Naive B cell (primary cell): Measurements from ENCODE around the gene RAB8B. TPM values are rescaled to one million over a fixed set of nuclear protein-coding genes. Genes with fewer than 3 reads are reported as not detected.
A peak's percentile ranks its signal among the peaks of the same experiment; 100 is the strongest.

ENCODE experiments used
- ATAC-seq, 2 donors: fragments of 150-1000 bp; cut with Tn5 transposase; 2 replicates each; pipeline ENCODE4 v1.10.0; 2021; ENCODE audit warnings: low read depth in 2 of 2, mild to moderate bottlenecking in 2 of 2, moderate library complexity in 2 of 2
- DNase-seq: peaks from one replicate; pipeline ENCODE4 v3.0.0; 2022
- H3K27ac Mint-ChIP-seq, 6 donors: one replicate each; pipeline ENCODE4 v1.8.0; 2020 to 2022; ENCODE audit warnings: mild to moderate bottlenecking in 6 of 6, mixed read lengths in 6 of 6, moderate library complexity in 5 of 6, inconsistent platforms in 2 of 6
- H3K27me3 Mint-ChIP-seq, 3 donors: one replicate each; pipeline ENCODE4 v1.8.0; 2021 to 2022; ENCODE audit warnings: mixed read lengths in 3 of 3, mild to moderate bottlenecking in 1 of 3
- H3K36me3 Mint-ChIP-seq, 2 donors: one replicate each; pipeline ENCODE4 v1.8.0; 2020 to 2022; ENCODE audit warnings: mixed read lengths in 2 of 2, inconsistent platforms in 1 of 2, mild to moderate bottlenecking in 1 of 2
- H3K4me1 Mint-ChIP-seq, 3 donors: one replicate each; pipeline ENCODE4 v1.8.0; 2020 to 2022; ENCODE audit warnings: mixed read lengths in 3 of 3, inconsistent platforms in 1 of 3, mild to moderate bottlenecking in 1 of 3, moderate library complexity in 1 of 3
- H3K4me3 Mint-ChIP-seq, 8 donors: one replicate each; pipeline ENCODE4 v1.8.0; 2020 to 2022; ENCODE audit warnings: mild to moderate bottlenecking in 8 of 8, mixed read lengths in 8 of 8, moderate library complexity in 8 of 8, inconsistent platforms in 2 of 8
- H3K9me3 Mint-ChIP-seq, 7 donors: one replicate each; pipeline ENCODE4 v1.8.0; 2020 to 2022; ENCODE audit warnings: mixed read lengths in 7 of 7, mild to moderate bottlenecking in 5 of 7, inconsistent platforms in 2 of 7, moderate library complexity in 1 of 7
- polyA plus RNA-seq, 6 donors: library from polyadenylated mRNA; unstranded; fragments of 300-500 nt; fragmentation: Illumina TruSeq; gene quantifications; one replicate each; pipeline ENCODE4 v1.2.3, GENCODE V29; 2021; ENCODE audit warnings: low read depth in 6 of 6

The RAB8B gene
- polyA plus RNA-seq, 6 donors from 2014 or later, result 24.4 to 64.4 (median 58.6) TPM

- Mint-ChIP-seq H3K4me1 (no peaks in the 10 kb centered on the region), H3K27ac (peak overlapping the region in 4 of 6 donors; percentile 1 to 66 (median 26)), H3K36me3 (peaks cover 7 to 16% of the 10 kb centered on the region in 2 donors), H3K27me3 (no peaks in the 10 kb centered on the region), H3K9me3 (no peaks in the 10 kb centered on the region), H3K4me3 (no peak overlapping the region)
- ATAC-seq (no peak), DNase-seq (no peak)
Observed at GRCh38 chr15:63256433-63257274, 67.2 kb downstream of the RAB8B start.

- H3K36me3 Mint-ChIP-seq, result peaks cover 13 to 18% of the 10 kb centered on the region in 2 donors
- H3K27ac Mint-ChIP-seq, result peak overlapping the region in 2 of 6 donors; percentile 31 to 57
- H3K27me3 Mint-ChIP-seq, result no peaks in the 10 kb centered on the region
- ATAC-seq (no peak), DNase-seq (no peak)
- H3K4me3 Mint-ChIP-seq, result no peak overlapping the region
- H3K4me1 Mint-ChIP-seq, result no peaks in the 10 kb centered on the region
- no peaks in the 10 kb centered on the region for H3K9me3 Mint-ChIP-seq
Observed at GRCh38 chr15:63258658-63259057, 69.3 kb downstream of the RAB8B start.

GRCh38 chr15:63260791-63261190 is 71.4 kb downstream of the RAB8B start:
- Mint-ChIP-seq H3K27ac (peak overlapping the region in 2 of 6 donors; percentile 41 to 62), H3K9me3 (no peaks in the 10 kb centered on the region), H3K4me1 (no peaks in the 10 kb centered on the region), H3K27me3 (no peaks in the 10 kb centered on the region), H3K36me3 (peaks cover 12 to 18% of the 10 kb centered on the region in 2 donors), H3K4me3 (no peak overlapping the region)
- DNase-seq (no peak), ATAC-seq (no peak)

- Mint-ChIP-seq H3K4me3 (no peak overlapping the region), H3K27ac (peak overlapping the region in 2 of 6 donors; percentile 41 to 60), H3K36me3 (peaks cover 12 to 18% of the 10 kb centered on the region in 2 donors), H3K9me3 (no peaks in the 10 kb centered on the region), H3K27me3 (no peaks in the 10 kb centered on the region), H3K4me1 (no peaks in the 10 kb centered on the region)
- ATAC-seq (no peak), DNase-seq (no peak)
Observed at GRCh38 chr15:63261311-63261710, 71.9 kb downstream of the RAB8B start.

- Mint-ChIP-seq H3K4me3 (no peak overlapping the region), H3K36me3 (peaks cover 12 to 18% of the 10 kb centered on the region in 2 donors), H3K27me3 (no peaks in the 10 kb centered on the region), H3K4me1 (no peaks in the 10 kb centered on the region), H3K27ac (peak overlapping the region in 2 of 6 donors; percentile 11 to 70), H3K9me3 (no peaks in the 10 kb centered on the region)
- ATAC-seq, result no peak
- no peak for DNase-seq
Observed at GRCh38 chr15:63263519-63263918, 74.1 kb downstream of the RAB8B start.

- DNase-seq (no peak), ATAC-seq (no peak)
- H3K9me3 Mint-ChIP-seq, result peaks cover 0 to 4% (median 0%) of the 10 kb centered on the region in 7 donors
- H3K4me3 Mint-ChIP-seq, result no peak overlapping the region
- H3K4me1 Mint-ChIP-seq, result peaks cover 0 to 8% (median 6%) of the 10 kb centered on the region in 3 donors
- H3K27ac Mint-ChIP-seq, result peak overlapping the region in 4 of 6 donors; percentile 5 to 60 (median 28)
- H3K36me3 Mint-ChIP-seq, result peaks cover 17 to 28% of the 10 kb centered on the region in 2 donors
- no peaks in the 10 kb centered on the region for H3K27me3 Mint-ChIP-seq
Observed at GRCh38 chr15:63264688-63265293, 75.4 kb downstream of the RAB8B start.

- ATAC-seq (no peak), DNase-seq (no peak)
- no peaks in the 10 kb centered on the region for H3K9me3 Mint-ChIP-seq
- H3K4me3 Mint-ChIP-seq, result peak overlapping the region in 1 of 8 donors; percentile 43
- H3K27me3 Mint-ChIP-seq, result no peaks in the 10 kb centered on the region
- peaks cover 2 to 5% of the 10 kb centered on the region in 2 donors for H3K36me3 Mint-ChIP-seq
- H3K27ac Mint-ChIP-seq, result peak overlapping the region in 4 of 6 donors; percentile 15 to 89 (median 40)
- H3K4me1 Mint-ChIP-seq, result peaks cover 10 to 18% (median 18%) of the 10 kb centered on the region in 3 donors
Observed at GRCh38 chr15:63274427-63274826, 85.0 kb downstream of the RAB8B start.

- peaks cover 8 to 21% (median 18%) of the 10 kb centered on the region in 3 donors for H3K4me1 Mint-ChIP-seq
- peak overlapping the region; percentile 40 to 93 (median 81) for H3K27ac Mint-ChIP-seq
- no peaks in the 10 kb centered on the region for H3K27me3 Mint-ChIP-seq
- peaks cover 0 to 5% of the 10 kb centered on the region in 2 donors for H3K36me3 Mint-ChIP-seq
- H3K9me3 Mint-ChIP-seq, result no peaks in the 10 kb centered on the region
- ATAC-seq, result peak in 1 of 2 donors; percentile 1
- peak overlapping the region; percentile 72 to 93 (median 89) for H3K4me3 Mint-ChIP-seq
- DNase-seq, result no peak
Observed at GRCh38 chr15:63276342-63277037, 87.1 kb downstream of the RAB8B start.

- no peaks in the 10 kb centered on the region for H3K27me3 Mint-ChIP-seq
- H3K36me3 Mint-ChIP-seq, result peaks cover 0 to 5% of the 10 kb centered on the region in 2 donors
- DNase-seq (peak; percentile 81), ATAC-seq (peak; percentile 78 to 81)
- peaks cover 8 to 21% (median 18%) of the 10 kb centered on the region in 3 donors for H3K4me1 Mint-ChIP-seq
- H3K9me3 Mint-ChIP-seq, result no peaks in the 10 kb centered on the region
- peak within 1 kb of the TSS; percentile 72 to 93 (median 90) for H3K27ac Mint-ChIP-seq
- H3K4me3 Mint-ChIP-seq, result peak within 1 kb of the TSS; percentile 72 to 94 (median 90)
Observed at GRCh38 chr15:63277038-63277892, 87.9 kb downstream of the RAB8B start, which contains the start of gene APH1B. TSS of gene APH1B (plus strand) at chr15:63277605. CDS start at chr15:63277624, 19 bp downstream.

- H3K4me1 Mint-ChIP-seq, result peaks cover 8 to 21% (median 18%) of the 10 kb centered on the region in 3 donors
- no peaks in the 10 kb centered on the region for H3K9me3 Mint-ChIP-seq
- H3K27me3 Mint-ChIP-seq, result no peaks in the 10 kb centered on the region
- peaks cover 0 to 5% of the 10 kb centered on the region in 2 donors for H3K36me3 Mint-ChIP-seq
- H3K4me3 Mint-ChIP-seq, result peak overlapping the region; percentile 72 to 94 (median 87)
- peak overlapping the region; percentile 49 to 91 (median 77) for H3K27ac Mint-ChIP-seq
- DNase-seq (no peak), ATAC-seq (no peak)
Observed at GRCh38 chr15:63277893-63278456, 88.6 kb downstream of the RAB8B start.

GRCh38 chr15:63283126-63283525 is 93.7 kb downstream of the RAB8B start:
- Mint-ChIP-seq H3K4me3 (peak overlapping the region in 1 of 8 donors; percentile 39), H3K27ac (no peak overlapping the region), H3K9me3 (no peaks in the 10 kb centered on the region), H3K4me1 (peaks cover 0 to 14% (median 12%) of the 10 kb centered on the region in 3 donors), H3K27me3 (no peaks in the 10 kb centered on the region), H3K36me3 (peaks cover 8 to 18% of the 10 kb centered on the region in 2 donors)
- ATAC-seq (no peak), DNase-seq (no peak)

GRCh38 chr15:63284335-63284734 is 94.9 kb downstream of the RAB8B start:
- peak overlapping the region in 1 of 8 donors; percentile 19 for H3K4me3 Mint-ChIP-seq
- ATAC-seq, result no peak
- peaks cover 8 to 21% of the 10 kb centered on the region in 2 donors for H3K36me3 Mint-ChIP-seq
- DNase-seq, result no peak
- no peaks in the 10 kb centered on the region for H3K27me3 Mint-ChIP-seq
- H3K27ac Mint-ChIP-seq, result no peak overlapping the region
- no peaks in the 10 kb centered on the region for H3K9me3 Mint-ChIP-seq
- peaks cover 6 to 13% (median 12%) of the 10 kb centered on the region in 3 donors for H3K4me1 Mint-ChIP-seq
